Neural crest cell (in vitro differentiated cells): ENCODE results near the gene PPM1N. TPM values are rescaled to one million over a fixed set of nuclear protein-coding genes. Genes with fewer than 3 reads are reported as not detected.
A peak's percentile ranks its signal among the peaks of the same experiment; 100 is the strongest.

Experiments
- DNase-seq: peaks from one replicate; pipeline ENCODE4 v3.0.0; 2021; ENCODE audit warnings: low read depth, mixed read lengths, low spot score
- H3K27ac Mint-ChIP-seq: one replicate; pipeline ENCODE4 v1.8.0; 2021; ENCODE audit warnings: mild to moderate bottlenecking, mixed read lengths; ENCODE audit not compliant: unreplicated experiment
- H3K27me3 Mint-ChIP-seq: 2 replicates; pipeline ENCODE4 v1.8.0; 2021; ENCODE audit warnings: low read depth, mild to moderate bottlenecking, mixed read lengths
- H3K36me3 Mint-ChIP-seq: 2 replicates; pipeline ENCODE4 v1.8.0; 2021; ENCODE audit warnings: low read depth, mild to moderate bottlenecking, mixed read lengths
- H3K4me1 Mint-ChIP-seq: 2 replicates; pipeline ENCODE4 v1.8.0; 2021; ENCODE audit warnings: mixed read lengths
- H3K4me3 Mint-ChIP-seq: one replicate; pipeline ENCODE4 v1.8.0; 2021; ENCODE audit warnings: mild to moderate bottlenecking, mixed read lengths
- H3K9me3 Mint-ChIP-seq: 2 replicates; pipeline ENCODE4 v1.8.0; 2021; ENCODE audit warnings: mixed read lengths
- CTCF ChIP-seq: fragments of 200-600 bp; sonication (generic); conservative IDR thresholded peaks from 2 replicates; pipeline ENCODE4 v1.5.0; 2021; ENCODE audit warnings: antibody characterized with exemption, mild to moderate bottlenecking
- total RNA-seq: library from RNA; stranded (reverse); gene quantifications from 2 replicates; pipeline ENCODE4 v1.2.1, GENCODE V29; 2021

The PPM1N gene
- total RNA-seq, 1 donor from 2014 or later: not detected

GRCh38 chr19:45528744-45529419, 30.6 kb downstream of the PPM1N start:
- no peak overlapping the region for H3K27ac Mint-ChIP-seq
- no peak for DNase-seq
- peaks cover 16% of the 10 kb centered on the region for H3K36me3 Mint-ChIP-seq
- H3K27me3 Mint-ChIP-seq: peaks cover 44% of the 10 kb centered on the region
- H3K4me1 Mint-ChIP-seq: peaks cover 18% of the 10 kb centered on the region
- TF ChIP-seq CTCF: no peak
- H3K9me3 Mint-ChIP-seq: peaks cover 6% of the 10 kb centered on the region
- peak overlapping the region; percentile 57 for H3K4me3 Mint-ChIP-seq

GRCh38 chr19:45529420-45529785, 31.2 kb downstream of the PPM1N start:
- H3K36me3 Mint-ChIP-seq: peaks cover 15% of the 10 kb centered on the region
- peaks cover 43% of the 10 kb centered on the region for H3K27me3 Mint-ChIP-seq
- H3K4me3 Mint-ChIP-seq: peak overlapping the region; percentile 57
- no peak overlapping the region for H3K27ac Mint-ChIP-seq
- H3K9me3 Mint-ChIP-seq: peaks cover 6% of the 10 kb centered on the region
- DNase-seq: no peak
- peaks cover 17% of the 10 kb centered on the region for H3K4me1 Mint-ChIP-seq
- no peak for TF ChIP-seq CTCF

GRCh38 chr19:45531349-45531748, 33.1 kb downstream of the PPM1N start:
- Mint-ChIP-seq H3K27me3 (peaks cover 43% of the 10 kb centered on the region), H3K27ac (no peak overlapping the region), H3K9me3 (peaks cover 6% of the 10 kb centered on the region), H3K4me1 (peaks cover 17% of the 10 kb centered on the region), H3K36me3 (peaks cover 12% of the 10 kb centered on the region), H3K4me3 (no peak overlapping the region)
- no peak for TF ChIP-seq CTCF
- no peak for DNase-seq

- Mint-ChIP-seq H3K27ac (no peak overlapping the region), H3K4me3 (no peak overlapping the region), H3K27me3 (no peaks in the 10 kb centered on the region), H3K4me1 (peaks cover 7% of the 10 kb centered on the region), H3K9me3 (no peaks in the 10 kb centered on the region), H3K36me3 (no peaks in the 10 kb centered on the region)
- no peak for TF ChIP-seq CTCF
- DNase-seq: no peak
Observed at GRCh38 chr19:45539459-45539858, 41.2 kb downstream of the PPM1N start.

GRCh38 chr19:45542234-45542668, 44.0 kb downstream of the PPM1N start:
- Mint-ChIP-seq H3K27ac (no peak overlapping the region), H3K4me1 (peaks cover 7% of the 10 kb centered on the region), H3K4me3 (no peak overlapping the region), H3K36me3 (no peaks in the 10 kb centered on the region), H3K9me3 (no peaks in the 10 kb centered on the region), H3K27me3 (no peaks in the 10 kb centered on the region)
- DNase-seq: no peak
- no peak for TF ChIP-seq CTCF
